Measurements from ENCODE around the gene FLNC.

The FLNC gene

DNA sequence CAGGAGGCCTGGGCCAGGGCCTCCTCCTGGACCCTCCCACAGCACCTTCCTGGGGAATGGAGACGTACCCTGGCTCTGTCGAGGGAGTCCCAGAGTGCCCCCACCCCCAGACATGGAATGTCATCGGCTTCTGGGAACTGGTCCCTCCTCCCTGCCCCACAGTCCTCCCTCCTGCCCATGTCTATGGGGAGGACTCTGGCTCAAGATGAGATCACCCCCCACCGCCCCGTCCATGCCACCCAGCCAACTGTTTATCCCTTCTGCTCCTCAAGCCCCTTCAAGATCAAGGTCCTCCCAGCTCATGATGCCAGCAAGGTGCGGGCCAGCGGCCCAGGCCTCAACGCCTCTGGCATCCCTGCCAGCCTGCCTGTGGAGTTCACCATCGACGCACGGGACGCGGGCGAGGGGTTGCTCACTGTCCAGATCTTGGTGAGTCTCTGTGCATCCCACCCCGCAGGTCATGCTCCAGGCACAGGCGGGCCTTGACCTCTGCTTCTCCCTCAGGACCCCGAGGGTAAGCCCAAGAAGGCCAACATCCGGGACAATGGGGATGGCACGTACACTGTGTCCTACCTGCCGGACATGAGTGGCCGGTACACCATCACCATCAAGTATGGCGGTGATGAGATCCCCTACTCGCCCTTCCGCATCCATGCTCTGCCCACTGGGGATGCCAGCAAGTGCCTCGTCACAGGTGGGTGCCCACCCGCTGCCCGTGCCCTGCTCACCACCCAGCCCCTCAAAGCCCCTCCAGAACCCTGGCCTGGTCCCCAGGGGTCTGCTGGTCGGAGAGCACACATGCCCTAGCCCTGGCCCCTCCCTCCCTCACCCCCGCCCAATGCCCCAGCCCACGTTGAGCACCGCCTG lies 18.3 kb downstream of the FLNC start:
- DNase-seq: no peak

- DNase-seq: no peak
Measured at GRCh38 chr7:128849156-128849515, 18.9 kb downstream of the FLNC start.

DNA sequence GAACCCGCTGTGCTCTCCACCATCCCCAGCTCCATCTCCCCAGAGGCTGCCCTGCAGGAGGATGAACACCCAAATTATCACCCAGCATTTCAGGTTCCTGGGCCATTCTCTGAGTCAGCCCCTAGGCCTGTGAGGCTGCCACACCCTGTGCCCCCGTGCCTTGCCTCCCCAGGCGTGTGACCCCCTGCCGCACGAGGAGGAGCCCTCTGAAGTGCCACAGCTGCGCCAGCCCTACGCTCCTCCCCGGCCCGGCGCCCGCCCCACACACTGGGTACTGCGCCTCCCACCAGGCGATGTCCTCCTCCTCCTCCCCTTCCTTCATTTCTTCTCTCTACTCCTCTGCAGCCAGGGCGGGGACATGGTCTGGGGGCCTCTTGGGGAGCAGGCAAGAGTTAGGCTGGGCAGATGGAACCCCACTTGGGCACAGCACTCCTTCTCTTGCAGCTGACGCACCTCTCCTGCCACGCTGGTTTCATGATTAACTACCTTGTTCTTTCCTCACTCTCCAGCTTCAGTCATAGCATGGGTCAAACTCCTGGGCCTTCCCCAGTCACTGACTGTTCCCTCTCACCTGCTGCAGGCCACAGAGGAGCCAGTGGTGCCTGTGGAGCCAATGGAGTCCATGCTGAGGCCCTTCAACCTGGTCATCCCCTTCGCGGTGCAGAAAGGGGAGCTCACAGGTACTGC lies 19.7 kb downstream of the FLNC start:
- no peak for DNase-seq

DNA sequence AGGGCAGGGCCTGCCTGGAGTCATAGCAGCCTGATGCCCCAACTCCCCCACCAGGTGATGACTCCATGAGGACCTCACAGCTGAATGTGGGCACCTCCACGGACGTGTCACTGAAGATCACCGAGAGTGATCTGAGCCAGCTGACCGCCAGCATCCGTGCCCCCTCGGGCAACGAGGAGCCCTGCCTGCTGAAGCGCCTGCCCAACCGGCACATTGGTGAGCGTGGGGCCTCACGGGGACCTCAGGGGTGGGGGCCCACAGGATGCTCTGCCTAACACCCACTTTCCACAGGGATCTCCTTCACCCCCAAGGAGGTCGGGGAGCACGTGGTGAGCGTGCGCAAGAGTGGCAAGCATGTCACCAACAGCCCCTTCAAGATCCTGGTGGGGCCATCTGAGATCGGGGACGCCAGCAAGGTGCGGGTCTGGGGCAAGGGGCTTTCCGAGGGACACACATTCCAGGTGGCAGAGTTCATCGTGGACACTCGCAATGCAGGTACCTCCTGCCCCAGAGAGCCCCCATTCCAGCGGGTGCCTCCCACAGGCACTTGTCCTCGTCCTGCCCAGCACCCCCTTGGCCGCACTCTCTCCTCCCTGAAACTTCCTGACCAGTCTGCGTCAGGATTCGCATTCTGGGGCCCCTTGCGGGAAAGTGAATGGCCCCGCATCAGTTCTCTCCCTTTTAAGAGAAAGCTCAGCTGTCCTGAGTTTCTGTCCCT lies 22.5 kb downstream of the FLNC start:
- DNase-seq: no peak

- no peak for DNase-seq
Measured at GRCh38 chr7:128853799-128854198, 23.6 kb downstream of the FLNC start.

DNA sequence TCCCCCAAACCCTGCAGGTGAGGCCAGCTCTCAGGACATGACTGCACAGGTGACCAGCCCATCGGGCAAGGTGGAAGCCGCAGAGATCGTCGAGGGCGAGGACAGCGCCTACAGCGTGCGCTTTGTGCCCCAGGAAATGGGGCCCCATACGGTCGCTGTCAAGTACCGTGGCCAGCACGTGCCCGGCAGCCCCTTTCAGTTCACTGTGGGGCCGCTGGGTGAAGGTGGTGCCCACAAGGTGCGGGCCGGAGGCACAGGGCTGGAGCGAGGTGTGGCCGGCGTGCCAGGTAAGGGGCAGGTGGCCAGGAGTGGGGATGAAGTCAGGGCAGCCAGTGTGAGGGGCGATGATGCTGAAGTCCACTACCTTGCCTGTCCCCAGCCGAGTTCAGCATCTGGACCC lies 24.2 kb downstream of the FLNC start:
- no peak for DNase-seq

DNA sequence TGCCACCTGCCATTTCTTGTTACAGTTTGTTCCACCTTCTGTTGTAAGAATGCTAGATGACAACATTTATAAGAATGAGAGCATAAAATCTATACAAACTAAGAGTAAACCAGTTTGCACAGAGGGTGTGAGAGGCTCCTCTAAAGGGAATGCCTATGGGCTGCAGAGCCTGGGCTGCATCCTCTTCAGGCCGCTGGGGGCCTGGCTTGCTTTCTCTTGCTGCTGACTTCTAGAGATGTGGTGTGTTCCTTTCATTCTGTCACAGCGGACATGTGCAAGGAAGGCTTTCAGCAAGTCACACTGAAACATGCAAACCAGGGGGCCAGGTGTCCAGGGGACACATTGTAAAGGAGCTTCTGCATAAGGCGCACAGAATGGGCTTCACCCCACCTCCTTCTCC lies 25.4 kb downstream of the FLNC start:
- DNase-seq: no peak

GRCh38 chr7:128856001-128856718 lies 26.0 kb downstream of the FLNC start:
- DNase-seq: no peak

DNA sequence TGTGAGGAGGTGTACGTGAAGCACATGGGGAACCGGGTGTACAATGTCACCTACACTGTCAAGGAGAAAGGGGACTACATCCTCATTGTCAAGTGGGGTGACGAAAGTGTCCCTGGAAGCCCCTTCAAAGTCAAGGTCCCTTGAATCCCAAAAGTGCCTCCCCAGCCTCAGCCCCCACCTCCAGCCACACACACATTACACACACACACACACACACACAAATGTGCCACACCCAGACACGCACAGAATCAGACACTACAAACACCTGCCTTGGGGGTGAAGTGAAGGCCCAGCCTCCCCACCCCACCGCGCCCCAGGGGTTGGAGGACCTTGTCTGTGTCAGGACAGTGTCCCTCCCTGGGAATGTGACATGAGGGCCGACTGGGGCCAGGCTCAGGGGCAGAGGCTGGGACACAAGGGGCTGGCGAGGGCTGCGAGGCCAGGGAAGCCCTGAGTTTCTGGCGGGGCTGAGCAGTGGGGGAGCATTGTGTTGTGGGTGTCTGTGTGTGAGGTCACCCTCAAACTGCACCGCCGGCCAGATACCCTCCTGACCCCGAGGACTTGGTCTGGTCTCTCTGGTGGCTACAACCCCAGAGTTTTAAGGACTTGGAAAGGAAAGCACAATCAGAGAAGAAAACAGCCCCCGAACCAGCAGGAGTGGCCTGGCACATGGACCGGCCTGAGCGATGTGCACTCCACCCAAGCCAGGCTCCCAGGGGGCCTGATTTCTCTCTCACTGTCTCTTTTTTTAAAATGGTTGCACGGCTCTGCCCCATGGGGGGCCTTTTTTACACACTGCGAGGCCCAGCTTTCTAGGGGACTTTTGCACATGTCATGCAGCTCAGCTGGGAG lies 28.4 kb downstream of the FLNC start:
- no peak for DNase-seq

DNA sequence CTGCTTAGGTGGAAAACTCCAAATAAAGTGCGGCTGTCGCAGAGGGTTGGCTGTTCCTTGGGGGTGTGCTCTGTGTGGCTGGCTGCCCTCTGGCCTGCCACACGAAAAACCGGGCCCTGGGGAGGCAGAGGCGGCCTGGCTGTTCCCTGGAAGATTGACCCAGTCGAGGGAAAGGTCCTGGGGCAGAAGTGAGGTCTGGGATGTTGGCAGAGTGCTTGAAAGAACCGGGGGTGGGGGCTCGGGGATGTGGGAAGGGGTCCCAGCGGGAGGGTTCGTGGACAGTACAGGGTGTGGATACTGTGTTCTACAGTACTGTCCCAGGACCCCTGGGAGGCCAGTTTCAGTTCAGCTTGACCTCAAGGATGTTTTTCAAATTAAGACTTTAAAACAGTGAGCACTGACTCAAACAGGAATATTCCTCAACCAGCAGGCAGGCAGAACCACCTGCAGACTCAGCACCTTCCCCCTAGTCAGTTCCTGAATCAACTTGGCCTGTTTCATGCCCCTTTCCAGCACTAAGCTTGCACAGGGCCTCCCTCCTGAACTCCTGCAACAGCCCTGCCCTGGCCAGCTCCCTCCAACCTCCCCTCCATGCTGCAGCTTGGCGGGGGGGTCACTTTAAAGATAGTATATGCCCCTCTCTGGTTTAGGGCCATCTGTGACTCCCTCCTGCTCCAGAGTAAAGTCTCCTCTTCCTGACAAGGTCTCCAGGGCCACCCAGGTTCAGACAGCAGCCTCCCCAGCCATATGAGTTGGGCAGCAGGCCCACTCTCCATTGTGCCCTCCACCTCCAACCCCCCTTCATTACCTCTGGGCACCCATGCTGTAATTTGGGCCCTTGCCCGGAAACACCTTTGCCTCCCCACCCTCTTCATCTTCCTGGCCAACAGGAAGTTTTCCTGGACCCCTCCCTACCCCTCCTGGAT lies 29.3 kb downstream of the FLNC start:
- no peak for DNase-seq

GRCh38 chr7:128860158-128861073 lies 30.2 kb downstream of the FLNC start:
- peak; percentile 39 for DNase-seq

DNA sequence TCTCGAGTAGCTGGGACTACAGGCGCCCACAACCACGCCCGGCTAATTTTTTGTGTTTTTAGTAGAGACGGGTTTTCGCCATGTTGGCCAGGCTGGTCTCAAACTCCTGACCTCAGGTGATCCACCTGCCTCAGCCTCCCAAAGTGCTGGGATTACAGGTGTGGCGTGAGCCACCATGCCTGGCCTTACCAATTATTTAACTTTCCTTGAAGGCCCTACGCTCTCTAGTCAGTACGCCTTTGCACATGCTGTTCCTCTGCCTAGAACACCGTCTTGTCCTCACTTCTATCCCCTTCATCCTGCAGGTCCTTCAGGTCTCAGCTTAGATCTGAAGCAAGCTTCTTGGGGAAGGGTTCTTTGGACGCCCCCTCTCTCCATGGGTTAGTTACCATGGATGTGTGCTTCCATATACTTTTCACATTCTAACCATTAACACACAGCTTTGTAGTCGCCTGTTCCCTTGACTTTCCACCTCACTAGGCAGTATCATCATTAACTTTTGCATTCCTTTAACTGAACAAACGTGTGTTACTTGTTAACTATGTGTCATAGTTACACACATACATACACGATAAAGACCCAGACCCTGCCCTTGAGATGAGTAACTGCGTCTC lies 31.9 kb downstream of the FLNC start:
- DNase-seq: no peak

GRCh38 chr7:128862571-128863432 lies 32.6 kb downstream of the FLNC start, which contains the start of gene ATP6V1F:
Gene ATP6V1F (plus strand): TSS chr7:128862856. CDS start chr7:128862905, 49 bp downstream.
- DNase-seq: peak; percentile 96

DNA sequence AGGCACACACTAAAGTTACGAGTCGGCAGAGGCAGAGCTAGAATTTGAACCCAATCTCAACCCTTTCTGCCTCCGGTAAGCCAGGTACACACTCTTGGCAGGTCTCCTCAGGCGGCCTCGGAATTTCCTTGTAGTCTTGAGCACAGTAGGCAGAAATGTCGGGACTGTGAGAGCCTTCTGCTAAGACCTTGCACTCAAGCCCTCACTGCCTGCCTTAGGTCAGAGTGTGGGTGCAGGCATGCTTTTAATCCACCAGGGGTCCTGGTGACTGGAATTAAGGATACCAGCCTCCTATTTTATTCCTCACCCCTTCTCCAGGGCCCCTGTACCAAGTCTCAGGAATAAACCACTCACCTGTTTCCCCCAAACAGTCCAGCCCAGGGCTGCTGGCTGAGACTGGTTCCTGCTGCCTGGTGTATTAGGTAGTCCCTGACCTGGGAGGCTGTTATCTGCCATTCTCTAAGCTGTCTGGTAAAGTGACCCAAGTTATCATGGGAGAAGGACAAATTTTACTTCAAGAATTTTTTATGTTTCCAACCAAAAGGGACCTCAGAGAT lies 33.3 kb downstream of the FLNC start:
- DNase-seq: peak; percentile 72

DNA sequence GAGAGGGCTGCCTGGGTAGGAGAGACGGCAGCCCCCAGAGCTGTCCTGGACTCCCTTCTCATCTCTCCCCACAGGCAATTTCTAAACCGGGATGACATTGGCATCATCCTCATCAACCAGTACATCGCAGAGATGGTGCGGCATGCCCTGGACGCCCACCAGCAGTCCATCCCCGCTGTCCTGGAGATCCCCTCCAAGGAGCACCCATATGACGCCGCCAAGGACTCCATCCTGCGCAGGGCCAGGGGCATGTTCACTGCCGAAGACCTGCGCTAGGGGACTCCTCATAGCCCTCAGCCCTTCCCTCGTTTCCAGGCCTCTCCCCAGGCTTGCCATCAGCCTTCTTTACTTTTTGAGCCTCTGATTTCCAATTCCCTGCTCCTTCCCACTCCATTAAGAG lies 35.1 kb downstream of the FLNC start:
- no peak for DNase-seq

- DNase-seq: no peak
Measured at GRCh38 chr7:128865996-128866877, 36.0 kb downstream of the FLNC start.

DNA sequence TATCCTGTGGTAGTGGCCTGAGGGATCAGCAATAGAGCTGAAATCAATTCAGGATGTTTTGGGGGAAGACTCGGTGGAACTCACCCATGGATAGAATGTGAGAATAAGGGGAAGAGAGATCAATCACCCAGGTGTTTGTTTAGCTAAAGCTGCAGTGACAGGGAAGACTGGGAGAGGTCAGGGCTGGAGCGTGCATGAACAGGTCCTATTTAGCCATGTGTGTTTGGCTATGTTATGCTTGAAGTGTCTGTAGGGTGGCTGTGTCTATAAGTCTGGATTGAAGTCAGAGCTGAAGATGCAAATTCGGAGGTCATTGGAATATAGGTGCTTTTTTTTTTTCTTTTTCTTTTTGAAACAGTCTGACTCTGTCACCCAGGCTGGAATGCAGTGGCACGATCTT lies 37.0 kb downstream of the FLNC start:
- DNase-seq: no peak
